ENCODE data around the gene FFAR3. TPM values are rescaled to one million over a fixed set of nuclear protein-coding genes. Genes with fewer than 3 reads are reported as not detected.

Gene FFAR3
- polyA plus RNA-seq, 1 donor: 0.79 TPM

GRCh38 chr19:35403116-35403760, 45.0 kb downstream of the FFAR3 start:
- no peaks in the 10 kb centered on the region for H3K9me3 ChIP-seq (ENCODE audit: control insufficient read depth, low read depth, low read length)
- no peaks in the 10 kb centered on the region for H3K27me3 ChIP-seq (ENCODE audit: control insufficient read depth, insufficient read depth, low read length)
- H3K36me3 ChIP-seq (ENCODE audit: control insufficient read depth, insufficient read depth, low read length): no peaks in the 10 kb centered on the region
- H3K4me3 ChIP-seq (ENCODE audit: low read length): no peak overlapping the region
- 92% methylated on average over 2 of the region's 8 CpGs for WGBS (ENCODE audit: insufficient coverage, low lambda C conversion rate)
- no peak overlapping the region for H3K27ac ChIP-seq (ENCODE audit: low read length)
- DNase-seq: no peak
- H3K4me1 ChIP-seq (ENCODE audit: control insufficient read depth, insufficient read depth, low read length): no peaks in the 10 kb centered on the region

DNA sequence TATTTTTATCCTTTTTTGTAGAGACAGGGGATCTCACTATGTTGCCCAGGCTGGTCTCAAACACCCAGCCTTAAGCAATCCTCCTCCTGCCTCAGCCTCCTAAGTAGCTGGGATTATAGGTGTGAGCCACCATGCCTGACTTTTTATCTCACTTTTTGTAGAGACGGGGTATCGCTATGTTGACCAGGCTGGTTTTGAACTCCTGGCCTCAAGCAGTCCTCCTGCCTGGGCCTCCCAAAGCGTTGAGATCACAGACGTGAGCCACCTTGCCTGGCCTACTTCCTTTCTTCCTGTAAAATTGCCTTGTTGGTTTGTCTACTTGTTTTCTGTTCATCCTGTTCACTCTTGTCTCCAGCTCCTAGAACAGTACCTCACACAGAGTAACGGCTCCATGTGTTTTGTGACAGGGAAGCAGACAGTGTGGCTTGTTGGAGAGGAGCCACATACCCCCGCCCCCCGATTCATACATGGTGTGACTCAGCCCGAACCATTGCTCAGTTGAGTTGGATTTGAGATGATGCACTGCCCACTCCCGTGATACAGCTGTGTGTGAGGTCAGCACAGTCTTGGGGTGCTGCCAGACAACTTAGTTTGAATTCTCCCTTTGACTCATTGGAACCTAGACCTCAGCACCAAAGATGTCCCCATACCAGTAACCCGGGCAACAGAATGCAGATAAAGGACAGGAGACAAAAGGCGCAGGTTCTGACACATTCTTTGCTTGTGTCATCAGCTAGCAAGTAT, 46.8 kb downstream of the FFAR3 start:
- Histone ChIP-seq H3K27ac (ENCODE audit: low read length) (no peak overlapping the region), H3K9me3 (ENCODE audit: control insufficient read depth, low read depth, low read length) (no peaks in the 10 kb centered on the region), H3K4me3 (ENCODE audit: low read length) (no peak overlapping the region), H3K27me3 (ENCODE audit: control insufficient read depth, insufficient read depth, low read length) (no peaks in the 10 kb centered on the region), H3K36me3 (ENCODE audit: control insufficient read depth, insufficient read depth, low read length) (no peaks in the 10 kb centered on the region), H3K4me1 (ENCODE audit: control insufficient read depth, insufficient read depth, low read length) (no peaks in the 10 kb centered on the region)
- no CpG with 5 or more reads among the region's 11 CpGs for WGBS (ENCODE audit: insufficient coverage, low lambda C conversion rate)
- DNase-seq: peak; percentile 26 to 30

- no peaks in the 10 kb centered on the region for H3K9me3 ChIP-seq (ENCODE audit: control insufficient read depth, low read depth, low read length)
- no CpG with 5 or more reads among the region's 6 CpGs for WGBS (ENCODE audit: insufficient coverage, low lambda C conversion rate)
- no peaks in the 10 kb centered on the region for H3K27me3 ChIP-seq (ENCODE audit: control insufficient read depth, insufficient read depth, low read length)
- H3K36me3 ChIP-seq (ENCODE audit: control insufficient read depth, insufficient read depth, low read length): no peaks in the 10 kb centered on the region
- no peak overlapping the region for H3K4me3 ChIP-seq (ENCODE audit: low read length)
- no peak overlapping the region for H3K27ac ChIP-seq (ENCODE audit: low read length)
- DNase-seq: no peak
- H3K4me1 ChIP-seq (ENCODE audit: control insufficient read depth, insufficient read depth, low read length): no peaks in the 10 kb centered on the region
These were observed 49.4 kb downstream of the FFAR3 start for GRCh38 chr19:35407619-35408018.

DNA sequence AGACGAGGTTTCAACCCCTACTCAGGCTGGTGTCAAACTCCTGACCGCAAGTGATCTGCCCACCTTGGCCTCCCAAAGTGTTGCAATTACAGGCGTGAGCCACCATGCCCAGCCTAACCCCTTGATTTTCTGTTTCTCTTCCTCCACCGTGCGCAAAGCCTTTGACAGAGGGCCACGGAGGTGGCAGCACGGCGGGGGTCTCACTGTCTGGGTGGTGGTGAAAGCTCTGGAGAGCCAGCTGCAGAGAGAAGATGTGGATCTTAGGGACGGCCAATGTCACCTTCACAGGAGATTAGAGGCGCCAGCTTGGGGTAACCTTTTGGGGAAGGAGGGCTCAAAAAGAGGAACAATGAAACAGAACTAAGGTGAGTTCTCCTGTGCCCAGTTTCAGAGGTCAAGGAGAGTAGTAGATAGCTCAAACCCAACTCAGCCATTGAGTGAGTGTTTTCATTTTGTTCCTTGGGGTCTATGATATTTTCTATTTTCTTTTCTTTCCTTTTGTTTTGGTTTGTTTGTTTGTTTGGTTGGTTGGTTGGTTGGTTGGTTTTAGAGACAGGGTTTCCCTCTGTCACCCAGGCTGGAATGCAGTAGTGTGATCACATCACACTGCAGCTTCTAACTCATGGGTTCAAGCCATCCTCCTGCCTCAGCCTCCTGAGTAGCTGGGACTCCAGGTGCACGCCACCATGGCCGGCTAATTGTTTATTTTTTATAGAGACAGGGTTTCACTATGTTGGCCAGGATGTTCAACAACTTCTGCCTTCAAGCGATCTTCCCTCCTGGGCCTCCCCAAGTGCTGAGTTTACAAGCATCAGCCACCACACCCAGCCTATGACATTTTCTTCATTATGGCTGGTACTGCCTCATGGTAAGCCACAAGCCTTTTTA, 50.3 kb downstream of the FFAR3 start:
- no peaks in the 10 kb centered on the region for H3K36me3 ChIP-seq (ENCODE audit: control insufficient read depth, insufficient read depth, low read length)
- no peaks in the 10 kb centered on the region for H3K4me1 ChIP-seq (ENCODE audit: control insufficient read depth, insufficient read depth, low read length)
- no peaks in the 10 kb centered on the region for H3K9me3 ChIP-seq (ENCODE audit: control insufficient read depth, low read depth, low read length)
- no peak overlapping the region for H3K27ac ChIP-seq (ENCODE audit: low read length)
- no peaks in the 10 kb centered on the region for H3K27me3 ChIP-seq (ENCODE audit: control insufficient read depth, insufficient read depth, low read length)
- no CpG with 5 or more reads among the region's 13 CpGs for WGBS (ENCODE audit: insufficient coverage, low lambda C conversion rate)
- no peak overlapping the region for H3K4me3 ChIP-seq (ENCODE audit: low read length)
- DNase-seq: no peak

DNA sequence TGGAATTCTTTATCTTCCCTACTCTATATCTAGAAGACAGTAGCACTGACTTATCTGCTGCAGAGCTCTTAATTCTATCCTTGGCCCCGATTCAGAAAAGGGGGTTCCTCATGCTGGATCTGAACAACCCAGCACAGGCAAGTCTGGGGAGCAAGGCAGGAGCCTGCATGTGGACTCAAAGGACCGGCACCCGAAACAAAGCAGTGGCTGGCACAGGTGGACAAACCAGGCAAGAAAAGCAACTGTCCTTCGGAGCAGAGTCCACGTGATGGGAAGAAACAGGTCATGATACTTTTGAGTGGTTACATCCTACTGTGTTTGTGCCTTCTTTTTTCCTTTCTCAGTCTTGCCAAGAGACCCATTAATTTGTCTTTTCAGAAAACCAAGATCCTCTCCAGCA, 50.9 kb downstream of the FFAR3 start:
- Histone ChIP-seq H3K9me3 (ENCODE audit: control insufficient read depth, low read depth, low read length) (no peaks in the 10 kb centered on the region), H3K27ac (ENCODE audit: low read length) (no peak overlapping the region), H3K27me3 (ENCODE audit: control insufficient read depth, insufficient read depth, low read length) (no peaks in the 10 kb centered on the region), H3K36me3 (ENCODE audit: control insufficient read depth, insufficient read depth, low read length) (no peaks in the 10 kb centered on the region), H3K4me3 (ENCODE audit: low read length) (no peak overlapping the region), H3K4me1 (ENCODE audit: control insufficient read depth, insufficient read depth, low read length) (no peaks in the 10 kb centered on the region)
- 60% methylated on average over 1 of the region's 5 CpGs for WGBS (ENCODE audit: insufficient coverage, low lambda C conversion rate)
- no peak for DNase-seq

Other genes starting within 250 kb of the FFAR3 start
- gene FXYD3, start 242.6 kb upstream of the FFAR3 start, polyA plus RNA-seq: 291 TPM
- gene LGI4, start 223.4 kb upstream of the FFAR3 start, polyA plus RNA-seq: 9.4 TPM
- gene FXYD1, start 219.6 kb upstream of the FFAR3 start, polyA plus RNA-seq: 23.2 TPM
- 7.6 TPM for gene FXYD7, start 215.2 kb upstream of the FFAR3 start, polyA plus RNA-seq
- 53.4 TPM for gene FXYD5, start 203.7 kb upstream of the FFAR3 start, polyA plus RNA-seq
- gene FAM187B, start 129.7 kb upstream of the FFAR3 start, polyA plus RNA-seq: not detected
- gene LSR, start 109.5 kb upstream of the FFAR3 start, polyA plus RNA-seq: 99.1 TPM
- gene USF2, start 89.5 kb upstream of the FFAR3 start, polyA plus RNA-seq: 121 TPM
- 1.4 TPM for gene HAMP, start 75.9 kb upstream of the FFAR3 start, polyA plus RNA-seq
- 0.37 TPM for gene MAG, start 66.3 kb upstream of the FFAR3 start, polyA plus RNA-seq
- gene CD22, start 29.3 kb upstream of the FFAR3 start, polyA plus RNA-seq: 2.2 TPM
- 1.8 TPM for gene FFAR1, start 10.6 kb upstream of the FFAR3 start, polyA plus RNA-seq
- 0.22 TPM for gene GPR42, start 12.6 kb downstream of the FFAR3 start, polyA plus RNA-seq
- 3.1 TPM for gene FFAR2, start 89.8 kb downstream of the FFAR3 start, polyA plus RNA-seq
- 0.40 TPM for gene KRTDAP, start 132.0 kb downstream of the FFAR3 start, polyA plus RNA-seq
- gene DMKN, start 155.2 kb downstream of the FFAR3 start, polyA plus RNA-seq: 36.0 TPM
- not detected for gene SBSN, start 169.9 kb downstream of the FFAR3 start, polyA plus RNA-seq
- gene GAPDHS, start 175.0 kb downstream of the FFAR3 start, polyA plus RNA-seq: not detected
- gene TMEM147, start 187.2 kb downstream of the FFAR3 start, polyA plus RNA-seq: 89.6 TPM
- gene ATP4A, start 205.2 kb downstream of the FFAR3 start, polyA plus RNA-seq: not detected
- not detected for gene PMIS2, start 227.7 kb downstream of the FFAR3 start, polyA plus RNA-seq